Upper lobe of left lung (tissue), 6 donors: ENCODE results near the gene PKNOX2. TPM values are rescaled to one million over a fixed set of nuclear protein-coding genes. Genes with fewer than 3 reads are reported as not detected.

Experiments used
- ATAC-seq, 2 donors: fragments of 200-7000 bp; cut with Tn5 transposase; one replicate each; pipeline ENCODE4 v1.9.1; 2022; ENCODE audit warnings: mild to moderate bottlenecking in 2 of 2, moderate library complexity in 2 of 2; ENCODE audit not compliant: low FRiP score in 2 of 2
- DNase-seq, 2 donors: peaks; one replicate each; pipeline ENCODE4 v3.0.0-alpha.2; 2019 to 2020
- H3K27ac ChIP-seq, 4 donors: fragments of 200-600 bp; sonication (generic); one replicate each; pipeline ENCODE4 v1.5.1; 2016 to 2019
- H3K27me3 ChIP-seq, 4 donors: fragments of 200-600 bp; sonication (generic); one replicate each; pipeline ENCODE4 v1.5.1; 2017 to 2019
- H3K36me3 ChIP-seq, 4 donors: fragments of 200-600 bp; sonication (generic); one replicate each; pipeline ENCODE4 v1.5.1; 2016 to 2019
- H3K4me1 ChIP-seq, 4 donors: fragments of 200-600 bp; sonication (generic); one replicate each; pipeline ENCODE4 v1.5.1; 2018 to 2019
- H3K4me3 ChIP-seq, 4 donors: fragments of 200-600 bp; sonication (generic); one replicate each; pipeline ENCODE4 v1.5.1; 2017 to 2019; ENCODE audit warnings: mild to moderate bottlenecking in 2 of 4, moderate library complexity in 1 of 4
- H3K9me3 ChIP-seq, 4 donors: fragments of 200-600 bp; sonication (generic); one replicate each; pipeline ENCODE4 v1.5.1; 2018 to 2019
- EP300 ChIP-seq, 4 donors: sonication (generic); formaldehyde crosslinking; IDR thresholded peaks; one replicate each; pipeline ENCODE4 v1.5.1; 2017; ENCODE audit warnings: antibody characterized with exemption in 4 of 4, control low read depth in 2 of 4
- POLR2A ChIP-seq, 4 donors: fragments of 450-650 bp; IDR thresholded peaks; one replicate each; pipeline ENCODE4 v1.5.1; 2016 to 2017; ENCODE audit warnings: antibody characterized with exemption in 4 of 4, mild to moderate bottlenecking in 2 of 4
- POLR2AphosphoS5 ChIP-seq, 2 donors: sonication (generic); formaldehyde crosslinking; IDR thresholded peaks; one replicate each; pipeline ENCODE4 v1.5.1; 2017; ENCODE audit warnings: antibody characterized with exemption in 2 of 2
- WGBS, 2 donors: methylation state at CpG; one replicate each; pipeline ENCODE4 v1.1.5; 2017 to 2018; 5-methylcytosine and 5-hydroxymethylcytosine counted together
- total RNA-seq, 6 donors: library from RNA; depleted of rRNA in 4 of 6; stranded (reverse); fragments of >200 nt in 4 of 6; gene quantifications; one replicate each; pipeline versions ENCODE4 v1.1.0 to v1.2.1, GENCODE V29; 2016 to 2021
- TF ChIP-seq, protein P1 (sequence below), 6 experiments: fragments of 450-650 bp in 4 of 6; fragments of 200-600 bp in 2 of 6; sonication (generic) in 2 of 6; IDR thresholded peaks; one replicate each; pipeline ENCODE4 v1.5.1; 2016 to 2019; ENCODE audit warnings: antibody characterized with exemption in 6 of 6
- donor health status: DM: no; HTN: no; CAD: no; lungs with moderate emphysema.
- donor health status: DM: no; HTN: yes; CAD: no; lungs with severe emphysema.

The PKNOX2 gene
- total RNA-seq, 6 donors from 2014 or later, result 2.9 to 15.5 (median 8.4) TPM

DNA sequence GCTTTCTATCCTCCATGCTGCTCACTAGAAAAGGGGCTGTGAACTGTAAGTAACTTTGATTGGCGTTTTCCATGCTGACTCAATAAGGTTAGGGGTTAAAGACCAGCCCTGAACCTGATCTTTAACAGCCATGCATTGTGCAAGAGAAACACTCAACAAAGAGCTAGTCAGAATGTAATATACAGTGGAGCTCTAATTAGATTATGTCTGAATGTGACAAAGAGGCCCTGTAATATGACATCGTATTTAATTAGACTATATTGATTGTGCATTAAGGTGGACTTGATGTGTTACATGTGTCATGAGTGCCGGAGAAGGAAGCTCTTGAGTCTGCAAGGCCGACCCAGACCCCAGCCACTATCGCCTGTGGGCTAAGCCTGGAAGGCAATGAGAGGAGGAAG is 70.5 kb downstream of the PKNOX2 start:
- no peak overlapping the region for H3K4me3 ChIP-seq

DNA sequence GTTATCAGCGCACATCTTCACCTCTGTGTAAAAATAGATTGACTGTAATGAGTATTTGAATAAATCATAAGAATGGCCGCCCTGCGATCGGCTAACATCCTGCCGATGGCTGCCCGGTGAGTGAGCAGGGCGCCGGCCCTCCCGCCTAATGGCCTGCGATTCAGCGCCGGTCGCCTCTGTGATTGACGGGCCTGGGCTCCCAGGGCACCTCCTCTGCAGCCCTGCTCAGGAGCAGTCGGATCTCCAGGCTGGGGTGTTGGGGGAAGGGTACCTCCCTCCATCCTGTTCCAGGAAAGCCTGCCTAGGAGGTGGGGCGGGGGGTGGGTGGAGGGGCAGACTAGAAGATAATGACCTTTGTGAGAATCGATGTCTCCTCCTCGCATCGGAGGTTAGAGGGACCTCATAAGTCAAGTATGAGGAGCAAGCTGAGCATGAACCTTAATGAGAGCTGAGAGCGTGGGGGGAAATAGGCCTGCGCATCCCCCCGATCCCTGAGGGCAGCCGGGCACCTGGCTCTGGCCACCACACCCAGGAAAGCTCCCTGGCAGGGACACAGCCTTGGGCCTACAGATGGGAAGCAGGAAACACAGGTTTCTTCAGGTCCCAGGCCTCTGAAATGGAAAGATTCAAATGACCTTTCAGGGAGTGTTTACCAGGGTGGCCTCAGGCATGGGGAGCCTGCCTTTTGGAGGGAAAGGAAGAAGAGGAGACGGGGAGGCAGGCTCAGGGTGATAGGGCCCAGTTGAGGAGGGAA is 71.7 kb downstream of the PKNOX2 start:
- Histone ChIP-seq H3K27me3 (no peaks in the 10 kb centered on the region), H3K4me1 (peaks cover 0 to 2% (median 0%) of the 10 kb centered on the region in 4 donors), H3K9me3 (no peaks in the 10 kb centered on the region), H3K36me3 (no peaks in the 10 kb centered on the region), H3K4me3 (no peak overlapping the region), H3K27ac (no peak overlapping the region)
- ATAC-seq (no peak), DNase-seq (peak in 1 of 2 donors; percentile 65)
- 71 to 75% methylated on average over 14 to 24 of the region's 24 CpGs for WGBS, 2 donors
- TF ChIP-seq, protein P1, sequence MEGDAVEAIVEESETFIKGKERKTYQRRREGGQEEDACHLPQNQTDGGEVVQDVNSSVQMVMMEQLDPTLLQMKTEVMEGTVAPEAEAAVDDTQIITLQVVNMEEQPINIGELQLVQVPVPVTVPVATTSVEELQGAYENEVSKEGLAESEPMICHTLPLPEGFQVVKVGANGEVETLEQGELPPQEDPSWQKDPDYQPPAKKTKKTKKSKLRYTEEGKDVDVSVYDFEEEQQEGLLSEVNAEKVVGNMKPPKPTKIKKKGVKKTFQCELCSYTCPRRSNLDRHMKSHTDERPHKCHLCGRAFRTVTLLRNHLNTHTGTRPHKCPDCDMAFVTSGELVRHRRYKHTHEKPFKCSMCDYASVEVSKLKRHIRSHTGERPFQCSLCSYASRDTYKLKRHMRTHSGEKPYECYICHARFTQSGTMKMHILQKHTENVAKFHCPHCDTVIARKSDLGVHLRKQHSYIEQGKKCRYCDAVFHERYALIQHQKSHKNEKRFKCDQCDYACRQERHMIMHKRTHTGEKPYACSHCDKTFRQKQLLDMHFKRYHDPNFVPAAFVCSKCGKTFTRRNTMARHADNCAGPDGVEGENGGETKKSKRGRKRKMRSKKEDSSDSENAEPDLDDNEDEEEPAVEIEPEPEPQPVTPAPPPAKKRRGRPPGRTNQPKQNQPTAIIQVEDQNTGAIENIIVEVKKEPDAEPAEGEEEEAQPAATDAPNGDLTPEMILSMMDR (IDR thresholded peaks at IDR 0.05), result no peak
- TF ChIP-seq EP300 (IDR thresholded peaks at IDR 0.05), result no peak
- TF ChIP-seq POLR2AphosphoS5 (IDR thresholded peaks at IDR 0.05), result no peak
- no peak for TF ChIP-seq POLR2A (IDR thresholded peaks at IDR 0.05)

More for the DNA sequence above, 70.5 kb downstream of the PKNOX2 start:
- Histone ChIP-seq H3K4me1 (peaks cover 0 to 2% (median 0%) of the 10 kb centered on the region in 4 donors), H3K36me3 (no peaks in the 10 kb centered on the region), H3K27me3 (no peaks in the 10 kb centered on the region), H3K9me3 (no peaks in the 10 kb centered on the region), H3K27ac (no peak overlapping the region)
- ATAC-seq (no peak), DNase-seq (no peak)
- TF ChIP-seq POLR2AphosphoS5 (IDR thresholded peaks at IDR 0.05) (no peak), POLR2A (IDR thresholded peaks at IDR 0.05) (no peak), EP300 (IDR thresholded peaks at IDR 0.05) (no peak)
- TF ChIP-seq, protein P1 (IDR thresholded peaks at IDR 0.05), result no peak
- 73 to 76% methylated on average over 5 of the region's 5 CpGs for WGBS, 2 donors

- TF ChIP-seq, protein P1 (IDR thresholded peaks at IDR 0.05), result no peak
- TF ChIP-seq POLR2A (IDR thresholded peaks at IDR 0.05) (no peak), POLR2AphosphoS5 (IDR thresholded peaks at IDR 0.05) (no peak), EP300 (IDR thresholded peaks at IDR 0.05) (no peak)
- Histone ChIP-seq H3K27ac (no peak overlapping the region), H3K36me3 (no peaks in the 10 kb centered on the region), H3K9me3 (no peaks in the 10 kb centered on the region), H3K4me3 (no peak overlapping the region), H3K4me1 (peaks cover 0 to 2% (median 0%) of the 10 kb centered on the region in 4 donors), H3K27me3 (no peaks in the 10 kb centered on the region)
- no peak for ATAC-seq
- no peak for DNase-seq
- WGBS, 2 donors, result 61 to 68% methylated on average over 26 of the region's 26 CpGs
These were observed 75.3 kb downstream of the PKNOX2 start for GRCh38 chr11:125239585-125240560.

DNA sequence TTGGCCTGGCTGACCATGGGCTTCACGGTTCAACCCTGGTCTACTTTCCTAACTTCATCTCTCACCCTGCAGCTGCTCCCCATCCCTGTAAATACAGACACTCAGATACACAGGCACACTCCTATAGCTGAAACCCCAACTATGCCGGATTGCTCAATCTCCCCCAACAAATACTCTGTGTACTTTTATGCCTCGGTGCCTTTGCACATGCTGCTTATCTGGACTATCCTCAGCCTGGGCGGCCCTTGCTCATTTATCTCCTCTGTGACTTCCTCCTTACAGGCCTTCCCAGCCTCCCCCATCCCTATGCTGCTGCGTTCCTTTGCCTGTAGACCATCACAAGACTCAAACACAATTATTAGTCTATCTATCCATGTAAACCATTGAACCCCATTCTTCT is 76.6 kb downstream of the PKNOX2 start:
- H3K4me1 ChIP-seq, result peaks cover 0 to 2% (median 0%) of the 10 kb centered on the region in 4 donors
- TF ChIP-seq, protein P1 (IDR thresholded peaks at IDR 0.05), result no peak
- TF ChIP-seq POLR2AphosphoS5 (IDR thresholded peaks at IDR 0.05), result no peak
- no peak for TF ChIP-seq EP300 (IDR thresholded peaks at IDR 0.05)
- no peak for TF ChIP-seq POLR2A (IDR thresholded peaks at IDR 0.05)
- no peaks in the 10 kb centered on the region for H3K9me3 ChIP-seq
- H3K27me3 ChIP-seq, result no peaks in the 10 kb centered on the region
- DNase-seq (no peak), ATAC-seq (no peak)
- no peaks in the 10 kb centered on the region for H3K36me3 ChIP-seq
- WGBS, 2 donors, result 92% methylated on average over 5 of the region's 5 CpGs
- H3K27ac ChIP-seq, result no peak overlapping the region
- no peak overlapping the region for H3K4me3 ChIP-seq
